Measurements from ENCODE around the gene ZBTB11. TPM values are rescaled to one million over a fixed set of nuclear protein-coding genes. Genes with fewer than 3 reads are reported as not detected.
A peak's percentile ranks its signal among the peaks of the same experiment; 100 is the strongest.

ZBTB11 gene
- total and polyA plus RNA-seq, 10 of the 15 experiments (the other 5 are each of a cell fraction or from before 2014, with no cell fraction given), result 3.5 to 25.7 (median 18.0) TPM

- TF ChIP-seq, protein P1, sequence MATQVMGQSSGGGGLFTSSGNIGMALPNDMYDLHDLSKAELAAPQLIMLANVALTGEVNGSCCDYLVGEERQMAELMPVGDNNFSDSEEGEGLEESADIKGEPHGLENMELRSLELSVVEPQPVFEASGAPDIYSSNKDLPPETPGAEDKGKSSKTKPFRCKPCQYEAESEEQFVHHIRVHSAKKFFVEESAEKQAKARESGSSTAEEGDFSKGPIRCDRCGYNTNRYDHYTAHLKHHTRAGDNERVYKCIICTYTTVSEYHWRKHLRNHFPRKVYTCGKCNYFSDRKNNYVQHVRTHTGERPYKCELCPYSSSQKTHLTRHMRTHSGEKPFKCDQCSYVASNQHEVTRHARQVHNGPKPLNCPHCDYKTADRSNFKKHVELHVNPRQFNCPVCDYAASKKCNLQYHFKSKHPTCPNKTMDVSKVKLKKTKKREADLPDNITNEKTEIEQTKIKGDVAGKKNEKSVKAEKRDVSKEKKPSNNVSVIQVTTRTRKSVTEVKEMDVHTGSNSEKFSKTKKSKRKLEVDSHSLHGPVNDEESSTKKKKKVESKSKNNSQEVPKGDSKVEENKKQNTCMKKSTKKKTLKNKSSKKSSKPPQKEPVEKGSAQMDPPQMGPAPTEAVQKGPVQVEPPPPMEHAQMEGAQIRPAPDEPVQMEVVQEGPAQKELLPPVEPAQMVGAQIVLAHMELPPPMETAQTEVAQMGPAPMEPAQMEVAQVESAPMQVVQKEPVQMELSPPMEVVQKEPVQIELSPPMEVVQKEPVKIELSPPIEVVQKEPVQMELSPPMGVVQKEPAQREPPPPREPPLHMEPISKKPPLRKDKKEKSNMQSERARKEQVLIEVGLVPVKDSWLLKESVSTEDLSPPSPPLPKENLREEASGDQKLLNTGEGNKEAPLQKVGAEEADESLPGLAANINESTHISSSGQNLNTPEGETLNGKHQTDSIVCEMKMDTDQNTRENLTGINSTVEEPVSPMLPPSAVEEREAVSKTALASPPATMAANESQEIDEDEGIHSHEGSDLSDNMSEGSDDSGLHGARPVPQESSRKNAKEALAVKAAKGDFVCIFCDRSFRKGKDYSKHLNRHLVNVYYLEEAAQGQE (IDR thresholded peaks at IDR 0.05; ENCODE audit: low read depth, low read length), result no peak
- TF ChIP-seq EED (IDR thresholded peaks at IDR 0.05; ENCODE audit: low read depth) (peak; percentile 61), HDAC2 (IDR thresholded peaks at IDR 0.05) (no peak), NR2C2 (IDR thresholded peaks at IDR 0.05; ENCODE audit: borderline replicate concordance, control insufficient read depth, insufficient read length, low read depth) (no peak), SMARCA5 (IDR thresholded peaks at IDR 0.05) (0 out of 2 replicates have a peak, but pooled peaks have one; percentile 32), ZNF622 (IDR thresholded peaks at IDR 0.05) (no peak), SUPT20H (IDR thresholded peaks at IDR 0.05; ENCODE audit: borderline replicate concordance, control insufficient read depth, low read depth, low read length) (no peak), POLR2AphosphoS5 (IDR thresholded peaks at IDR 0.05; ENCODE audit: low read length) (peak; percentile 55; the same call in 1 of the 2 replicates), EGR1 (IDR thresholded peaks at IDR 0.05; ENCODE audit: borderline replicate concordance in 1 of 2, low read depth in 2 of 2, low read length in 2 of 2) (no peak), IRF4 (IDR thresholded peaks at IDR 0.05; ENCODE audit: low read depth, low read length) (peak; percentile 24; the same call in 1 of the 2 replicates), YY1 (IDR thresholded peaks at IDR 0.05; ENCODE audit: low read depth, low read length) (peak; percentile 100), RAD21 (IDR thresholded peaks at IDR 0.05; ENCODE audit: insufficient read depth, low read depth, low read length) (no peak), HCFC1 (IDR thresholded peaks at IDR 0.05; ENCODE audit: low read length) (peak; percentile 83), YBX1 (IDR thresholded peaks at IDR 0.05) (no peak), MYC (IDR thresholded peaks at IDR 0.05; ENCODE audit: insufficient read depth, insufficient read length, insufficient replicate concordance, low read length, severe bottlenecking) (peak; percentile 24), TBL1XR1 (IDR thresholded peaks at IDR 0.05; ENCODE audit: low read depth, low read length) (no peak), ZNF274 (IDR thresholded peaks at IDR 0.05; ENCODE audit: insufficient read depth, insufficient read length) (no peak), ZBED1 (IDR thresholded peaks at IDR 0.05; ENCODE audit: borderline replicate concordance) (no peak), SMAD1 (IDR thresholded peaks at IDR 0.05; ENCODE audit: low read depth, partially characterized antibody) (no peak), FOS (IDR thresholded peaks at IDR 0.05; ENCODE audit: borderline replicate concordance, extremely low read depth, insufficient read length) (no peak)
- TF ChIP-seq, protein P2, sequence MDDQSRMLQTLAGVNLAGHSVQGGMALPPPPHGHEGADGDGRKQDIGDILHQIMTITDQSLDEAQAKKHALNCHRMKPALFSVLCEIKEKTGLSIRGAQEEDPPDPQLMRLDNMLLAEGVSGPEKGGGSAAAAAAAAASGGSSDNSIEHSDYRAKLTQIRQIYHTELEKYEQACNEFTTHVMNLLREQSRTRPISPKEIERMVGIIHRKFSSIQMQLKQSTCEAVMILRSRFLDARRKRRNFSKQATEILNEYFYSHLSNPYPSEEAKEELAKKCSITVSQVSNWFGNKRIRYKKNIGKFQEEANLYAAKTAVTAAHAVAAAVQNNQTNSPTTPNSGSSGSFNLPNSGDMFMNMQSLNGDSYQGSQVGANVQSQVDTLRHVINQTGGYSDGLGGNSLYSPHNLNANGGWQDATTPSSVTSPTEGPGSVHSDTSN (IDR thresholded peaks at IDR 0.05; ENCODE audit: insufficient replicate concordance, low read depth, low read length), result no peak
- TF ChIP-seq, protein P3, sequence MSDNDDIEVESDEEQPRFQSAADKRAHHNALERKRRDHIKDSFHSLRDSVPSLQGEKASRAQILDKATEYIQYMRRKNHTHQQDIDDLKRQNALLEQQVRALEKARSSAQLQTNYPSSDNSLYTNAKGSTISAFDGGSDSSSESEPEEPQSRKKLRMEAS (IDR thresholded peaks at IDR 0.05; ENCODE audit: low read depth, low read length), result peak; percentile 56
- TF ChIP-seq, protein P4, sequence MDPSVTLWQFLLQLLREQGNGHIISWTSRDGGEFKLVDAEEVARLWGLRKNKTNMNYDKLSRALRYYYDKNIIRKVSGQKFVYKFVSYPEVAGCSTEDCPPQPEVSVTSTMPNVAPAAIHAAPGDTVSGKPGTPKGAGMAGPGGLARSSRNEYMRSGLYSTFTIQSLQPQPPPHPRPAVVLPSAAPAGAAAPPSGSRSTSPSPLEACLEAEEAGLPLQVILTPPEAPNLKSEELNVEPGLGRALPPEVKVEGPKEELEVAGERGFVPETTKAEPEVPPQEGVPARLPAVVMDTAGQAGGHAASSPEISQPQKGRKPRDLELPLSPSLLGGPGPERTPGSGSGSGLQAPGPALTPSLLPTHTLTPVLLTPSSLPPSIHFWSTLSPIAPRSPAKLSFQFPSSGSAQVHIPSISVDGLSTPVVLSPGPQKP (IDR thresholded peaks at IDR 0.05; ENCODE audit: low read depth, low read length), result peak; percentile 91
- TF ChIP-seq, protein P5, sequence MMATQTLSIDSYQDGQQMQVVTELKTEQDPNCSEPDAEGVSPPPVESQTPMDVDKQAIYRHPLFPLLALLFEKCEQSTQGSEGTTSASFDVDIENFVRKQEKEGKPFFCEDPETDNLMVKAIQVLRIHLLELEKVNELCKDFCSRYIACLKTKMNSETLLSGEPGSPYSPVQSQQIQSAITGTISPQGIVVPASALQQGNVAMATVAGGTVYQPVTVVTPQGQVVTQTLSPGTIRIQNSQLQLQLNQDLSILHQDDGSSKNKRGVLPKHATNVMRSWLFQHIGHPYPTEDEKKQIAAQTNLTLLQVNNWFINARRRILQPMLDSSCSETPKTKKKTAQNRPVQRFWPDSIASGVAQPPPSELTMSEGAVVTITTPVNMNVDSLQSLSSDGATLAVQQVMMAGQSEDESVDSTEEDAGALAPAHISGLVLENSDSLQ (IDR thresholded peaks at IDR 0.05), result peak; percentile 85
Observed at GRCh38 chr3:101676765-101677435, at the start of gene ZBTB11 (continued).
